Neural crest cell (in vitro differentiated cells): ENCODE measurements around the gene AHCYL2. TPM values are rescaled to one million over a fixed set of nuclear protein-coding genes. Genes with fewer than 3 reads are reported as not detected.

Experiments used
- DNase-seq: peaks from one replicate; pipeline ENCODE4 v3.0.0; 2021; ENCODE audit warnings: low read depth, mixed read lengths, low spot score
- H3K27ac Mint-ChIP-seq: one replicate; pipeline ENCODE4 v1.8.0; 2021; ENCODE audit warnings: mild to moderate bottlenecking, mixed read lengths; ENCODE audit not compliant: unreplicated experiment
- H3K27me3 Mint-ChIP-seq: 2 replicates; pipeline ENCODE4 v1.8.0; 2021; ENCODE audit warnings: low read depth, mild to moderate bottlenecking, mixed read lengths
- H3K36me3 Mint-ChIP-seq: 2 replicates; pipeline ENCODE4 v1.8.0; 2021; ENCODE audit warnings: low read depth, mild to moderate bottlenecking, mixed read lengths
- H3K4me1 Mint-ChIP-seq: 2 replicates; pipeline ENCODE4 v1.8.0; 2021; ENCODE audit warnings: mixed read lengths
- H3K4me3 Mint-ChIP-seq: one replicate; pipeline ENCODE4 v1.8.0; 2021; ENCODE audit warnings: mild to moderate bottlenecking, mixed read lengths
- H3K9me3 Mint-ChIP-seq: 2 replicates; pipeline ENCODE4 v1.8.0; 2021; ENCODE audit warnings: mixed read lengths
- CTCF ChIP-seq: fragments of 200-600 bp; sonication (generic); conservative IDR thresholded peaks from 2 replicates; pipeline ENCODE4 v1.5.0; 2021; ENCODE audit warnings: antibody characterized with exemption, mild to moderate bottlenecking
- total RNA-seq: library from RNA; stranded (reverse); gene quantifications from 2 replicates; pipeline ENCODE4 v1.2.1, GENCODE V29; 2021

AHCYL2 gene
- total RNA-seq, 1 donor from 2014 or later: 19.1 TPM

- Mint-ChIP-seq H3K27ac (no peak overlapping the region), H3K9me3 (no peaks in the 10 kb centered on the region), H3K27me3 (no peaks in the 10 kb centered on the region), H3K36me3 (peaks cover 18% of the 10 kb centered on the region), H3K4me3 (no peak overlapping the region), H3K4me1 (peaks cover 29% of the 10 kb centered on the region)
- no peak for TF ChIP-seq CTCF
- DNase-seq: no peak
These were observed 30.9 kb upstream of the AHCYL2 start for GRCh38 chr7:129193892-129194291.

GRCh38 chr7:129197771-129198170 lies 27.1 kb upstream of the AHCYL2 start:
- peaks cover 11% of the 10 kb centered on the region for H3K4me1 Mint-ChIP-seq
- TF ChIP-seq CTCF: no peak
- no peak overlapping the region for H3K4me3 Mint-ChIP-seq
- H3K27ac Mint-ChIP-seq: no peak overlapping the region
- H3K36me3 Mint-ChIP-seq: peaks cover 11% of the 10 kb centered on the region
- no peaks in the 10 kb centered on the region for H3K9me3 Mint-ChIP-seq
- no peak for DNase-seq
- H3K27me3 Mint-ChIP-seq: no peaks in the 10 kb centered on the region

- peaks cover 12% of the 10 kb centered on the region for H3K4me1 Mint-ChIP-seq
- TF ChIP-seq CTCF: no peak
- H3K27me3 Mint-ChIP-seq: no peaks in the 10 kb centered on the region
- no peak overlapping the region for H3K27ac Mint-ChIP-seq
- DNase-seq: no peak
- no peak overlapping the region for H3K4me3 Mint-ChIP-seq
- H3K9me3 Mint-ChIP-seq: no peaks in the 10 kb centered on the region
- H3K36me3 Mint-ChIP-seq: peaks cover 11% of the 10 kb centered on the region
These were observed 25.4 kb upstream of the AHCYL2 start for GRCh38 chr7:129199406-129199805.

GRCh38 chr7:129202058-129202777 lies 22.6 kb upstream of the AHCYL2 start:
- peaks cover 12% of the 10 kb centered on the region for H3K4me1 Mint-ChIP-seq
- H3K36me3 Mint-ChIP-seq: peaks cover 11% of the 10 kb centered on the region
- no peak overlapping the region for H3K27ac Mint-ChIP-seq
- no peak for TF ChIP-seq CTCF
- no peaks in the 10 kb centered on the region for H3K9me3 Mint-ChIP-seq
- H3K4me3 Mint-ChIP-seq: no peak overlapping the region
- H3K27me3 Mint-ChIP-seq: no peaks in the 10 kb centered on the region
- no peak for DNase-seq

- Mint-ChIP-seq H3K27ac (no peak overlapping the region), H3K4me3 (no peak overlapping the region), H3K9me3 (no peaks in the 10 kb centered on the region), H3K27me3 (no peaks in the 10 kb centered on the region), H3K36me3 (peaks cover 12% of the 10 kb centered on the region), H3K4me1 (peaks cover 12% of the 10 kb centered on the region)
- DNase-seq: no peak
- no peak for TF ChIP-seq CTCF
These were observed 21.6 kb upstream of the AHCYL2 start for GRCh38 chr7:129203050-129203741.
